HG03342 (cell line): Measurements from ENCODE around the gene CST9.
"Not testable (repeated sequence)": the region's sequence is repeated elsewhere in the genome, so short reads cannot be mapped to it uniquely, and the experiment has no call there.

Source experiments
- ATAC-seq: cut with Tn5 transposase; IDR thresholded peaks from one replicate; pipeline ENCODE4 v1.9.1; 2021; ENCODE audit warnings: mild to moderate bottlenecking, moderate library complexity; ENCODE audit not compliant: unreplicated experiment

Gene CST9

DNA sequence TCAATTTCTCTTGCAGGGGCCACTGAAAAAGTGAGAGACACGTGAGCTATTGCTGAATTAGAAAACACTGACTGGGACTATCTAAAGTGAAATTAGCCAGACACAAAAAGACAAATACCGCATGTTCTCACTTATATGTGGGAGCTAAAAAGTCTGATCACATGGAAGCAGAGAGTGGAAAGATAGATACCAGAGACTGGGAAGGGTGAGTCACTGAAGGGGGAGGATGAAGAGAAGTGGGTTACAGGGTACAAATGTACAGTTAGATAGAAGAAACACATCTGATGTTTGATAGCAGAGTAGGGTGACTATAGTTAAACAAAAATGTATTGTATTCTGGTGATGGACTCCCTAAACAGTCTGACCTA is 18.6 kb upstream of the CST9 start:
- ATAC-seq = no peak

- no peak for ATAC-seq
Measured at GRCh38 chr20:23623666-23624323, 18.1 kb upstream of the CST9 start.

DNA sequence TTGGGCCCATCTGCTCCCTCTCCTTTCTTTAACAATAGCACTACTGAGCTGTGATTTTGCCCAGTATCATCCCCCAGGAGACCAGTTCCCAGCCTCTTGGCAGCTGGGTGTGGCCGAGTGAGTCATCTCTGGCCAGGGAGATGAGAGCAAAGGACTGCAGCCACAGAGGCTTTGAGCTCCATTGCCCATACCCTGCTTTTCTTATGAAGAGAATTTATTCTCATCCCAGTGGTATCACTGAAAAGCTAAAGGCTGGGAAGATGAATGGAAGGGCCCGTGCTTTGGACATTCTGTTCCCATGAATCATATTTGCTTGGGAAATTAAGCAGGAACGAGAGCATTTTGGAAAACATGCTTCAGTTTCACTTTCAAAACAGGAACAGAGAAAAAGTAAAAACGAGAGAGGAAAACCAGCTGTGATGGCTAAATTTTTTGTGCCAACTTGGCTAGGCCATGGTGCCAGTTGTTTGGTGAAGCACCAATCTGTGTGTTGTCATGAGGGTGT is 17.2 kb upstream of the CST9 start:
- ATAC-seq = no peak

- ATAC-seq = not testable (repeated sequence)
Measured at GRCh38 chr20:23622401-23622800, 16.7 kb upstream of the CST9 start.

DNA sequence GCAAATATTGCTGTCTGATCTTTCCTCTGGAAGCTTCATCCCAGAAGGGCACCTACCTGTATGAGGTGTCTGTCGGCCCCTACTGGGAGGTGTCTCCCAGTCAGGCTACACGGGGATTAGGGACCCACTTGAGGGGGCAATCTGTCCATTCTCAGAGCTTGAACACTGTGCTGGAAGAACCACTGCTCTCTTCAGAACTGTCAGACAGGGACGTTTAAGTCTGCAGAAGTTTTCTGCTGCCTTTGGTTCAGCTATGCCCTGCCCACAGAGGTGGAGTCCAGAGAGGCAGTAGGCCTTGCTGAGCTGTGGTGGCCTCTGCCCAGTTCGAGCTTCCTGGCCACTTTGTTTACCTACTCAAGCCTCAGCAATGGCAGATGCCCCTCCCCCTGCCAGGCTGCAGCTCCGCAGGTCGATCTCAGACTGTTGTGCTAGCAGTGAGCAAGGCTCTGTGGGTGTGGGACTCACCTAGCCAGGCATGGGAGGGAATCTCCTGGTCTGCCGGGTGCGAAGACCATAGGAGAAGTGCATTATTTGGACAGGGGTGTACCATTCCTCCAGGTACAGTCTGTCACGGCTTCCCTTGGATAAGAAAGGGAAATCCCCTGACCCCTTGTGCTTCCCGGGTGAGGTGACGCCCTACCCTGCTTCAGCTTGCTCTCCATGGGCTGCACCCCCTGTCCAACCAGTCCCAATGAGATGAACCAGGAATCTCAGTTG is 15.1 kb upstream of the CST9 start:
- not testable (repeated sequence) for ATAC-seq

- no peak for ATAC-seq
Measured at GRCh38 chr20:23614163-23614562, 8.4 kb upstream of the CST9 start.

- no peak for ATAC-seq
Measured at GRCh38 chr20:23613676-23614075, 8.0 kb upstream of the CST9 start.

GRCh38 chr20:23612396-23612795 is 6.7 kb upstream of the CST9 start:
- no peak for ATAC-seq

- no peak for ATAC-seq
Measured at GRCh38 chr20:23609486-23610109, 3.9 kb upstream of the CST9 start.

GRCh38 chr20:23608251-23608846 is 2.6 kb upstream of the CST9 start:
- ATAC-seq = no peak

- ATAC-seq = no peak
Measured at GRCh38 chr20:23607497-23608245, 2.0 kb upstream of the CST9 start.

GRCh38 chr20:23606652-23607049 is 934 bp upstream of the CST9 start:
- ATAC-seq = peak; percentile 86

DNA sequence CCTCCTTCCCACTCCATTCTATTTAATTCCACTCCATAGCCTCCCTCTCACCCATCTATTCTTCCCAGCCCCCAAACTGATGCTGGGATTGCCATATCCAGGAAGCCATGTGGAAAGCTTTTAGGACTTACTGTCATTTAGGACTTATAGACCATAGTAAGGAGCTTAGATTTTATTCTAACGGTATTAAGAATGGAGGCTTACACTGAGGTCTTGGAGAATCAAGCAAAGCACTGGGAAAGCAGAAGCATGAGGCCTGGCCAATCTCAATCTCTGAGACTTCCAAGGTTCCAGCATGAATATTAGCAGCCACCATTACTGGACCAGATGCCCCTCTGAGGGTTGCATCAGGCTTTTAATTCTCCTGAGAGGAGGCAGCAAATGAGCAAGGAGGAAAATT is 1.4 kb downstream of the CST9 start:
- no peak for ATAC-seq

GRCh38 chr20:23603321-23603720 is 2.4 kb downstream of the CST9 start:
- ATAC-seq = no peak

DNA sequence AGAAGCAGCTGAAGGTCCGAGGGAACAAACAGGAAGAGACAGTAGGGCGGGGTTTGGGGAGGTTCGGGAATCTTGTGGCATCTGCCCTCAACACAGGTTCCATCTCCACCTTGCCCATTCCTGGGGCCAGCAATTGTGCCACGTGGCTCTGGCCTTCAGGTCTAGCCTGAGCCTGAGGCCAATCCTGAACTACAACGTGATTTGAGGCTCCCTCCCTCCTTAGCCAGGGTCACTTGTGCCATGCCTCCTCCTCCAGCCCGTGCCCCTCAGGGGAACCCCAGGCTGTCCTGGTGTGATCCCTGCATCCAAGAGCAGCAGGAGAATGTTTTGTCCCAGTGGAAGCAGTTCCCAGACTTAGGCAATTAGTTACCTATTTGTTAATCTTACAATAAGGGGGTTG is 3.0 kb downstream of the CST9 start:
- ATAC-seq = no peak

- ATAC-seq = no peak
Measured at GRCh38 chr20:23602241-23602640, 3.5 kb downstream of the CST9 start.

DNA sequence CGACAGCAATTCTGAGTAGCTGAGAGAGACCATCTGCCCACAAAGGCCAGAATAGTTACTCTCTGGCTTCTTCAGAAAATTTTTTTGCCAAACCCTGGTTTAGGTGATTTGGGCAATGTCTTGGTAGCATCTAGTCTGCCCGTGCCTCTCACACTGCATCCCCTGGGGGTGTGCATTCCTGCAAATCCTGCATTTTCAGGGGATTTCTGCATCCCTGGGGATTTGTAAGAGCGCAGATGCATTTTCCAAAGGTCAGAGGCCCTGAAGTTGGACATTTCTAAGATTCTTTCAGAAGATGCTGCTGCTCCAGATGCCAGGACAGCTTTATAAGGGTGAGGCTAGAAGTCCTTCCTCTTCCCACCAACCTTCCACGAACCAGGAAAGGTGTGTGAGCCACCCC is 4.0 kb downstream of the CST9 start:
- no peak for ATAC-seq

DNA sequence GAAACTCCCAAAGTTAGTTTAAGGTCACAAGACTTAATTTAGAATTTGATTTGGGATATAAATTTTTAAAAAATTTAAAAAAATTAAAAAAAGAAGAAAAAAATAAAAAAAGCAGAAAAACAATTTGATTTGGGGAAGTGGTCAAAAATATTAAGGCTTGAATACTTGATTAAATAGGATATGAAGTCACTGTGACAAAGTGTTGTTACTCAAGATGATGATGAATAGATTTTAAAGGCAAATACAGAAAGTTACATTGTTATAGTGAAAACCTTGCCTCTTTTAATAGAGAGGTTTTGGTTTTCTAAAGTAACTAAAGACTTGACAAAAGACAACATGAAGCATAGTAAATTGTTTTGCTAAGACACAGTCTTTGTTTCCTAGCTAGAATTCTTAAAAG is 7.2 kb downstream of the CST9 start:
- no peak for ATAC-seq

DNA sequence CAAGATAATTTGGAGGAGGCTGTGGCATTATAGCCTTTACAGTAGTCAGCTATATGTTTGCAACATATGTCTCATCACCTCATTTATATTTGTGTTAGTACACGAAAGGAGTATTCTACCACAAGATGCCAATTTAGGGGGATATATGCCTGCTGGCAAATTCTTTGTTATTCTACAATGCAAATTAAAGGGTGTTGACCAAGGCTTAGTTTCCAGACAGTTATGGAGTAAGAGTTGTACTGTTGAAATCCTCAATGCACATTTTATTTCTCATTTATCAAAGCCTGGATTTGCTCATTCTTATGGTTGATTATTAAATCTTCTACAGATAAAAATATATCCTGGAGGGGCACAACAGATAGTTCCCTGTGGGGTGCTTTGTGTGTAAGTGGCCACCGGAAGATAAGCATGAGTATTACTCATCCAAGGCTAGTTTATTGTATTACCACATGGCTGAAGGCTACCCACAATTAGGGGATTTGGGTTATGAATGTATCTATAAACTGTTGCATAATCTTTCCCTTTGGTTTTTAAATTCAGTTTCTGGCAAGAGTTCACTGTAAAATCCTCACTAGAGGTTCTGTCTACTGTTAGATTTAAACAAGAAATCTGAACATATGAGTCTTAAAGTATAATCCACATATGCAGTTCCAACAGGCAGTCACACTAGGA is 9.0 kb downstream of the CST9 start:
- no peak for ATAC-seq

DNA sequence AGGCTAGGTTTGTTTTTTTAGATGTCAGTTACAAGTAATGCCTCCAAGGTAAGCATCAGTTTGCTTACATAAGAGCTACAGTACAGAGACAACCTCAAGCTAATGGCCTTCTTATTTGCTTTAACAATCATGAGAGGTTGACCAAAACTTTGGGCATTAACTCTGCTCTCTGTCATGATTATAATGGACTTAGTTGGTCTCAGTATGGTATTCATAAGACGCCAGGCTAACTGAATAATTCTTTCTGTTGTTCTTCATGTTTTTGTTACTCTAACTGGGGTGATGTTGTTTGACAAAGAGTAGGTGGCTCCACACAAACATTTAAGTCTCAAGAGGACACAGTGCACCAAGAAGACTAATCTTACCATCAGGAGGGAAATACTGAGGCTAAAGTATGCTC is 9.8 kb downstream of the CST9 start:
- ATAC-seq = no peak
